HUDEP-2 (cell line): ENCODE results near the gene PRICKLE1.

ENCODE experiments used
- DNase-seq, 76 experiments: peaks; one replicate each; lab custom pipeline; 2025; ENCODE audit not compliant: unreplicated experiment in 76 of 76; lab: John Stamatoyannopoulos, UW

PRICKLE1 gene

GRCh38 chr12:42462486-42462885 lies 127.1 kb downstream of the PRICKLE1 start:
- no peak for DNase-seq

- DNase-seq, result no peak
These were observed 130.2 kb downstream of the PRICKLE1 start for GRCh38 chr12:42459336-42459847.

- DNase-seq, result no peak
These were observed 131.0 kb downstream of the PRICKLE1 start for GRCh38 chr12:42458575-42458974.

GRCh38 chr12:42450248-42450647 lies 139.3 kb downstream of the PRICKLE1 start:
- DNase-seq, result no peak

GRCh38 chr12:42448841-42449240 lies 140.7 kb downstream of the PRICKLE1 start:
- DNase-seq, result no peak

- DNase-seq, result no peak
These were observed 142.2 kb downstream of the PRICKLE1 start for GRCh38 chr12:42447371-42447786.

GRCh38 chr12:42446761-42447160 lies 142.8 kb downstream of the PRICKLE1 start:
- no peak for DNase-seq

- no peak for DNase-seq
These were observed 143.7 kb downstream of the PRICKLE1 start for GRCh38 chr12:42445891-42446290.

- no peak for DNase-seq
These were observed 145.2 kb downstream of the PRICKLE1 start for GRCh38 chr12:42444192-42444943.

- DNase-seq, result no peak
These were observed 146.7 kb downstream of the PRICKLE1 start for GRCh38 chr12:42442888-42443287.

- DNase-seq, result no peak
These were observed 147.2 kb downstream of the PRICKLE1 start for GRCh38 chr12:42442311-42442759.

- no peak for DNase-seq
These were observed 148.9 kb downstream of the PRICKLE1 start for GRCh38 chr12:42440608-42441007.

- DNase-seq, result no peak
These were observed 156.9 kb downstream of the PRICKLE1 start for GRCh38 chr12:42432517-42433140.

- no peak for DNase-seq
These were observed 160.7 kb downstream of the PRICKLE1 start for GRCh38 chr12:42428850-42429249.

- DNase-seq, result no peak
These were observed 162.8 kb downstream of the PRICKLE1 start for GRCh38 chr12:42426746-42427145.

GRCh38 chr12:42422785-42423184 lies 166.8 kb downstream of the PRICKLE1 start:
- no peak for DNase-seq

GRCh38 chr12:42421844-42422779 lies 167.4 kb downstream of the PRICKLE1 start:
- peak in 3 of 76 experiments; percentile 6 to 24 (median 12) for DNase-seq

- no peak for DNase-seq
These were observed 169.2 kb downstream of the PRICKLE1 start for GRCh38 chr12:42420395-42420794.

GRCh38 chr12:42410340-42410739 lies 179.2 kb downstream of the PRICKLE1 start:
- no peak for DNase-seq

GRCh38 chr12:42409471-42409870 lies 180.1 kb downstream of the PRICKLE1 start:
- no peak for DNase-seq

GRCh38 chr12:42407306-42407705 lies 182.2 kb downstream of the PRICKLE1 start:
- DNase-seq, result no peak
